Mucosa of descending colon (tissue), 3 donors: ENCODE measurements around the gene RNF38. TPM values are rescaled to one million over a fixed set of nuclear protein-coding genes. Genes with fewer than 3 reads are reported as not detected.
"Not testable (repeated sequence)": the region's sequence is repeated elsewhere in the genome, so short reads cannot be mapped to it uniquely, and the experiment has no call there.

Experiments
- ATAC-seq: fragments of 200-7000 bp; cut with Tn5 transposase; one replicate; pipeline ENCODE4 v1.9.1; 2020; ENCODE audit warnings: mild to moderate bottlenecking, moderate library complexity
- DNase-seq, 3 donors: peaks; one replicate each; pipeline ENCODE4 v3.0.0-alpha.2; 2020
- H3K36me3 ChIP-seq: fragments of 200-600 bp; one replicate; pipeline ENCODE4 v1.8.0; 2021; ENCODE audit warnings: low read depth, mild to moderate bottlenecking
- H3K4me1 ChIP-seq: fragments of 200-600 bp; one replicate; pipeline ENCODE4 v1.8.0; 2021; ENCODE audit warnings: low read depth, mild to moderate bottlenecking
- H3K4me3 ChIP-seq: fragments of 200-600 bp; one replicate; pipeline ENCODE4 v1.8.0; 2021; ENCODE audit warnings: mild to moderate bottlenecking
- H3K9me3 ChIP-seq: fragments of 200-600 bp; one replicate; pipeline ENCODE4 v1.8.0; 2021; ENCODE audit warnings: mild to moderate bottlenecking
- CTCF ChIP-seq: fragments of 200-600 bp; IDR thresholded peaks from one replicate; pipeline ENCODE4 v1.8.0; 2022; ENCODE audit warnings: antibody characterized with exemption, mild to moderate bottlenecking
- intact Hi-C, 2 donors: fragments of 100-400 bp; cut with DNase I in 1 of 2; cut with micrococcal nuclease in 1 of 2; formaldehyde crosslinking; loops; one replicate each; pipeline versions ENCODE4 v1.11.0 to v1.11.1; 2022; cut with DNase I, micrococcal nuclease
- total RNA-seq, 3 donors: library from RNA; stranded (reverse); fragmentation: NEBNext Ultra II Directional in 2 of 3; extraction: Animal tissue kit (Norgen Biotek cat#: 25700) in 2 of 3; gene quantifications; one replicate each; pipeline versions ENCODE4 v1.2.1 to v1.2.4, GENCODE V29; 2021 to 2023
- donor health status: DM: no; HTN: no; CAD: no; lungs with moderate emphysema.
- donor health status: DM: no; HTN: no; CAD: no.
- donor health status: DM: no; HTN: yes; CAD: no.

Gene RNF38
- total RNA-seq, 3 donors from 2014 or later = 31.8 to 69.7 (median 43.1) TPM

GRCh38 chr9:36297798-36298197 is 102.3 kb downstream of the RNF38 start:
- no peaks in the 10 kb centered on the region for H3K36me3 ChIP-seq
- H3K9me3 ChIP-seq = no peaks in the 10 kb centered on the region
- peaks cover 4% of the 10 kb centered on the region for H3K4me1 ChIP-seq
- intact Hi-C loops = loop anchor here in 1 of 2 donors (2.0 kb wide), 1 partner anchor 21 kb away; no protein-coding TSS in a partner anchor
- no peak for TF ChIP-seq CTCF
- DNase-seq (no peak), ATAC-seq (no peak)
- H3K4me3 ChIP-seq = no peak overlapping the region

DNA sequence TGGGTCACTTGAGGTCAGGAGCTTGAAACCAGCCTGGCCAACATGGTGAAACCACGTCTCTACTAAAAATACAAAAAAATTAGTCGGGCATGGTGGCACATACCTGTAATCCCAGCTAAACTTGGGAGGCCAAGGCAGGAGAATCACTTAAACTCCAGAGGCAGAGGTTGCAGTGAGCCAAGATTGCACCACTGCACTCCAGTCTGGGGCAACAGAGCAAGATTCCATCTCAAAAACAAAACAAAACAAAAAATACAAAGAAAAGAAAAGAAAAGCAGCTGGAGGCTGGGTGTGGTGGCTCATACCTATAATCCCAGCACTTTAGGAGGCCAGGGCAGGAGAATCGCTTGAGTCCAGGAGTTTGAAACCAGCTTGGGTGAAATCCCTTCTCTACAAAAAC is 105.1 kb downstream of the RNF38 start:
- H3K4me1 ChIP-seq, DNase-seq, intact Hi-C loops, H3K36me3 ChIP-seq, H3K9me3 ChIP-seq, ATAC-seq, H3K4me3 ChIP-seq: not testable (repeated sequence)

GRCh38 chr9:36293918-36294317 is 106.2 kb downstream of the RNF38 start:
- Histone ChIP-seq H3K9me3 (no peaks in the 10 kb centered on the region), H3K36me3 (no peaks in the 10 kb centered on the region), H3K4me1 (peaks cover 4% of the 10 kb centered on the region), H3K4me3 (no peak overlapping the region)
- DNase-seq (no peak), ATAC-seq (no peak)
- TF ChIP-seq CTCF = no peak
- intact Hi-C loops = no loop called here

GRCh38 chr9:36293171-36293570 is 106.9 kb downstream of the RNF38 start:
- ATAC-seq (no peak), DNase-seq (no peak)
- H3K4me1 ChIP-seq = peaks cover 4% of the 10 kb centered on the region
- no peak overlapping the region for H3K4me3 ChIP-seq
- H3K36me3 ChIP-seq = no peaks in the 10 kb centered on the region
- no peak for TF ChIP-seq CTCF
- intact Hi-C loops = no loop called here
- H3K9me3 ChIP-seq = no peaks in the 10 kb centered on the region

GRCh38 chr9:36292641-36293040 is 107.4 kb downstream of the RNF38 start:
- Histone ChIP-seq H3K4me3 (no peak overlapping the region), H3K36me3 (no peaks in the 10 kb centered on the region), H3K4me1 (peaks cover 4% of the 10 kb centered on the region), H3K9me3 (no peaks in the 10 kb centered on the region)
- TF ChIP-seq CTCF = no peak
- ATAC-seq (no peak), DNase-seq (no peak)
- intact Hi-C loops = no loop called here

GRCh38 chr9:36290996-36291395 is 109.1 kb downstream of the RNF38 start:
- DNase-seq = no peak
- ATAC-seq = no peak
- Histone ChIP-seq H3K4me1 (peaks cover 3% of the 10 kb centered on the region), H3K36me3 (no peaks in the 10 kb centered on the region), H3K9me3 (no peaks in the 10 kb centered on the region), H3K4me3 (no peak overlapping the region)
- intact Hi-C loops = no loop called here
- no peak for TF ChIP-seq CTCF
